ENCODE results near the gene NUCKS1.

- TF ChIP-seq EZH2phosphoT487 (IDR thresholded peaks at IDR 0.05; ENCODE audit: insufficient read depth, low read depth) (no peak), EZH2 (IDR thresholded peaks at IDR 0.05; ENCODE audit: insufficient read depth, poor library complexity, severe bottlenecking) (no peak)
Measured at GRCh38 chr1:205756552-205756951, 6.6 kb upstream of the NUCKS1 start.
